ENCODE results near the gene DDTL. TPM values are rescaled to one million over a fixed set of nuclear protein-coding genes. Genes with fewer than 3 reads are reported as not detected.

DDTL gene
- total RNA-seq, 1 experiment from 2014 or later, result 0.11 TPM

DNA sequence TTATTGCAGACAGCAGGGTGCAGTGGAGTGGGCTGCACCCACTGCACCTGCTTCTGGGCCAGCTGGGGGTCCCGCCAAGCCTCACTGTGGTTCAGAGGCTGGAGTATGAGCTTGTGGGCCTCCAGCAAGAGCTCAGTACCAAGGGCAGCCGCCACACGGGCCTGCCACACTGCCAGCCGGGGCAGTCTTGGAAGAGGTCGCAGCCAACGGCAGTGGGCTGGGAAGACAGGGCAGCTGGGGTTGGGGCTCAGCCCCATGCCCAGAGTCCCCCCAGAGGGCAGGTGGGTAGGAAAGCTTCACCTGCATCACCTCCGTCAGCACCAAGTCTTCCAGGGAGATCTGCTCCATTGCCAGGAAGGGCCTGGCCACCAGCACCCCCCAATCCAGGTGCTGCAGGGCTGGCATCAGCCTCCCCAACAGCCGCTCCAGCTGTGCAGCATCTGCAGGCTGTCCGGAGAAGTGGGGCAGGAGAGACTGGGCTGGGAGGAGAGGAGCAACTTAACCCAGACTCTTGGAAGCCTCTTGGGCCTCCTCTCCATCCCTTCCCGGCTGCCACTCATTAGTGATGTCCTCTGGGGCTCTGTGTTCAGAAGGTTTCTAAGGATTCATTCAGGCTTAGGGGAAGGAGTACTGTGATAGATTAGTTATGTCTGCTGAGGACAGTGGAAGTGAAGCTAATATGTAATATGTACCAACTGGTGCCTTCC is 39.7 kb downstream of the DDTL start:
- DNase-seq (ENCODE audit: low read depth), result no peak

DNA sequence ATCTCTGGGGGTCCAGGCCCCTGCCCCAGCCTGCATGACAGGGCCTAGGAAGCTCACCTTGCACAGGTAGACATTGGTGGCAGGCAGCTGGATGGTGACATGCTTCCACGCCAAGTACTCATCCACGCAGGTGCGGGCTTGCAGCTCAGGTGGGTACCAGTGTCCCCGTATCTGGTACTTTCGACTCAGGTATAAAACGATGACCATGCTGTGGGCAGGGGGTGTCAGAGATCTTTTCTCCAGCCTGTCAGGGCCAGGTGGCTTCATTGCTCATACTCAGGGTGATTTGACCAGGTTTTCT is 40.2 kb downstream of the DDTL start:
- DNase-seq (ENCODE audit: low read depth), result no peak

- DNase-seq (ENCODE audit: low read depth), result no peak
Observed at GRCh38 chr22:24007253-24008021, 40.7 kb downstream of the DDTL start.

DNA sequence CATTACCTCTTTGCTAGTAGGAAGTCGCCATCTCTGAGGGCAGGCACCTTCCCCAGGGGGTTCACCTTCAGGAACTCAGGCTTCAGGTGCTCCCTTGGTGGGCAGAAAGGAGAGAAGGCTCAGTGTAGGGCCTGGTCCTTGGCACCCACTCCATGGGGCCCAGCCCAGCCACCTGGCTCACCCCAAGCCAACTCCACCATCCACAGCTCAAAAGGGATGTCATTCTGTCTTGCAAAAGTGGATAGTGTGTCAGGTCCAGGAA is 41.3 kb downstream of the DDTL start:
- no peak for DNase-seq (ENCODE audit: low read depth)

- DNase-seq (ENCODE audit: low read depth), result no peak
Observed at GRCh38 chr22:24008381-24009226, 41.9 kb downstream of the DDTL start.

DNA sequence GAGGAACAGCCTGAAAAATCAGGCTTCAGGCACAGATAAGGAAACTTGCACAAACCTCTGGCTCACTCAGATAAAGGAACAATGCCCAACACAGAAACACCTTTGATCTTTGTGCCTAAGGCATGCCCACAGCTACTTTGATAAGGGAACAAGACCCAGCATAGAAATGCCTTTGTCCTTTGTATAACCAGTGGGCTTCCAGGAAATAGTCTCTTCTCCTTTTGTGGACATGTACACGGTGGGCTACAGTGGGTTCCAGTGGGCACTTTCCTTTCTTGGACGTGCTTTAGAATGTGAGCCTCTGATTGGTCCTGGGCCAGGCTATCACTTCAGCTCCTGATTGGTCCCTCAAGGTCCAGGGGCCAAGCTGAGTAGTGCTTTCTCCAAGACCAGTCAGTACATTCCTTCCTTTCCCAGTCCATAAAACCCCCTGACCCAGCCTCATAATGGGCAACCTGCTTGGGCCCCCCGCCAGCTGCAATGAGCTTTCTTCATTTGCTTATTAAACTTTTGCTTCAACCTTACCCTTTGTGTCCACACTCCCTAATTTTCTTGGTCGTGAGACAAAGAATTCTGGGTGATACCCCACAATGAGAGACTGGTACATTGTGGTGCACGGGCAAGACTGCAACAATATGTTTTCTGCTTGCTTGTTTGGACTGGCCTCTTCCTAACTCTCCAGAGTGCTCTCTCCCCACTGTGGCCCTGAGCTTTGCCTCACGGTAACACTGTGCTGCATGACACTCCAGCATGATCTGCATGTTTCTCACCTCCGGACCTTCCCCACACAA is 42.7 kb downstream of the DDTL start:
- no peak for DNase-seq (ENCODE audit: low read depth)

- DNase-seq (ENCODE audit: low read depth), result no peak
Observed at GRCh38 chr22:24010018-24010391, 43.3 kb downstream of the DDTL start.

DNA sequence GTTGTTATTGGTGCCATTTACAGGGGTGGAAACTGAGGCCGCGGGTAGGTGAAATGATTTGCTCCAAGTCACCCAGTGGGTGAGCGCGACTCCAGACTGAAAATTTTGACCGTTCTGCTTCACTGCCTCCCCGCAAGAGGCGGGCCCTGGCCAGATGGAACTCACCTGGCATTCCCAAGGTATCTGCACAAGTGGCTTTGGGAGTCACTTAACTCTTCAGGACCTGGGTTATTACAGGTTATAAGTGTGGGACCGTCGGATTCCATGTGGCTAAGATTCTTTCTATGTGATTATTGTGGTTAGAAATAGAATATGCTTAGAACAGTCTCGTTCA is 45.0 kb downstream of the DDTL start:
- DNase-seq (ENCODE audit: low read depth), result no peak

DNA sequence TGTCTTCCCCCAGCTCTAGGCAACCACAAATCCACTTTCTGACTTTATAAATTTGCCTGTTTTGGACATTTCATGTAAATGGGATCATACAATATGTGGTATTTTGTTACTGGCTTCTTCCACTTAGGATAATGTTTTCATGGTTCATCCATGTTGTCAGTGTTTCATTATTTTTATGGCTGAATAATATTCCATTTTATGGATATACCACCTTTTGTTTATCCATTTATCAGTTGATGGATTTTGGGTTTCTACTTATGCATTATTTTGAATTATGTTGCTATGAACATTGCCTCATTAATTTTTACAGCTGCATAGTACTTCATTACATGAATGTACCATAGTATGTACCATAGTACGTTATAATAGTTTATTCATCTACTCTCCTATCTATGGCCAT is 49.5 kb downstream of the DDTL start:
- DNase-seq (ENCODE audit: low read depth), result no peak

- DNase-seq (ENCODE audit: low read depth), result no peak
Observed at GRCh38 chr22:24021304-24021703, 54.6 kb downstream of the DDTL start.

Other genes with a start within 250 kb of the DDTL start
- gene ZNF70, start 215.8 kb upstream of the DDTL start, total RNA-seq (2014; rRNA removed), result 2.2 TPM in 2 replicates
- gene VPREB3, start 212.5 kb upstream of the DDTL start, total RNA-seq (2014; rRNA removed), result not detected in 2 replicates
- 0.06 TPM in 1 of 2 replicates, not detected in the other for gene C22orf15, start 203.9 kb upstream of the DDTL start, total RNA-seq (2014; rRNA removed)
- 0.19 and 0.46 TPM in 2 replicates for gene CHCHD10, start 198.9 kb upstream of the DDTL start, total RNA-seq (2014; rRNA removed)
- 5.5 and 7.1 TPM in 2 replicates for gene MMP11, start 194.0 kb upstream of the DDTL start, total RNA-seq (2014; rRNA removed)
- gene SMARCB1, start 179.9 kb upstream of the DDTL start, total RNA-seq (2014; rRNA removed), result 77.1 and 90.0 TPM in 2 replicates
- 0.23 TPM in 1 of 2 replicates, not detected in the other for gene DERL3, start 127.9 kb upstream of the DDTL start, total RNA-seq (2014; rRNA removed)
- 6.5 and 8.6 TPM in 2 replicates for gene SLC2A11, start 109.0 kb upstream of the DDTL start, total RNA-seq (2014; rRNA removed)
- 512 and 577 TPM in 2 replicates for gene MIF, start 72.5 kb upstream of the DDTL start, total RNA-seq (2014; rRNA removed)
- 1.5 and 3.0 TPM in 2 replicates for gene GSTT2B, start 5.7 kb upstream of the DDTL start, total RNA-seq (2014; rRNA removed)
- gene DDT, start 7.6 kb downstream of the DDTL start, total RNA-seq (2014; rRNA removed), result 98.8 and 134 TPM in 2 replicates
- gene GSTT2, start 13.2 kb downstream of the DDTL start, total RNA-seq (2014; rRNA removed), result 0.11 TPM in 1 of 2 replicates, not detected in the other
- gene GSTT4, start 38.6 kb downstream of the DDTL start, total RNA-seq (2014; rRNA removed), result not detected in 2 replicates
- gene CABIN1, start 44.4 kb downstream of the DDTL start, total RNA-seq (2014; rRNA removed), result 30.3 and 30.5 TPM in 2 replicates
- gene SUSD2, start 214.6 kb downstream of the DDTL start, total RNA-seq (2014; rRNA removed), result 0.23 and 0.26 TPM in 2 replicates

Measured in LHCN-M2 (cell line).